Umbilical cord (tissue), 2 donors: ENCODE results near the gene TSPAN18. TPM values are rescaled to one million over a fixed set of nuclear protein-coding genes. Genes with fewer than 3 reads are reported as not detected.
"Not testable (repeated sequence)": the region's sequence is repeated elsewhere in the genome, so short reads cannot be mapped to it uniquely, and the experiment has no call there.

ENCODE experiments used
- DNase-seq: peaks from one replicate; pipeline ENCODE4 v3.0.0-alpha.2; 2015; ENCODE audit warnings: low spot score
- total RNA-seq: library from RNA; depleted of rRNA; stranded (reverse); fragments of >200 nt; gene quantifications from one replicate; pipeline ENCODE4 v1.2.3, GENCODE V29; 2014; ENCODE audit warnings: low replicate concordance; ENCODE audit not compliant: insufficient read depth

Gene TSPAN18
- total RNA-seq, 1 donor from 2014 or later: 20.5 TPM

- peak; percentile 44 for DNase-seq
Measured at GRCh38 chr11:44868455-44869421, 142.0 kb downstream of the TSPAN18 start.

- peak; percentile 81 for DNase-seq
Measured at GRCh38 chr11:44870181-44870580, 143.4 kb downstream of the TSPAN18 start.

GRCh38 chr11:44870615-44871176 lies 143.9 kb downstream of the TSPAN18 start:
- no peak for DNase-seq

- not testable (repeated sequence) for DNase-seq
Measured at GRCh38 chr11:44871682-44872081, 144.9 kb downstream of the TSPAN18 start.

- DNase-seq: no peak
Measured at GRCh38 chr11:44872556-44872955, 145.8 kb downstream of the TSPAN18 start.

GRCh38 chr11:44873537-44873936 lies 146.8 kb downstream of the TSPAN18 start:
- DNase-seq: peak; percentile 56

- DNase-seq: no peak
Measured at GRCh38 chr11:44874284-44874683, 147.5 kb downstream of the TSPAN18 start.

GRCh38 chr11:44875037-44875436 lies 148.3 kb downstream of the TSPAN18 start:
- peak; percentile 58 for DNase-seq

- DNase-seq: no peak
Measured at GRCh38 chr11:44876194-44876723, 149.5 kb downstream of the TSPAN18 start.

GRCh38 chr11:44876906-44877305 lies 150.1 kb downstream of the TSPAN18 start:
- no peak for DNase-seq

GRCh38 chr11:44877571-44878497 lies 151.1 kb downstream of the TSPAN18 start:
- DNase-seq: peak; percentile 69

- DNase-seq: no peak
Measured at GRCh38 chr11:44878711-44879110, 151.9 kb downstream of the TSPAN18 start.

GRCh38 chr11:44879432-44879831 lies 152.7 kb downstream of the TSPAN18 start:
- no peak for DNase-seq

GRCh38 chr11:44880511-44880910 lies 153.7 kb downstream of the TSPAN18 start:
- DNase-seq: no peak

GRCh38 chr11:44880953-44881352 lies 154.2 kb downstream of the TSPAN18 start:
- DNase-seq: no peak

GRCh38 chr11:44883277-44883676 lies 156.5 kb downstream of the TSPAN18 start:
- no peak for DNase-seq

- no peak for DNase-seq
Measured at GRCh38 chr11:44884056-44884455, 157.3 kb downstream of the TSPAN18 start.

- peak; percentile 57 for DNase-seq
Measured at GRCh38 chr11:44885065-44885810, 158.5 kb downstream of the TSPAN18 start.

GRCh38 chr11:44885919-44886789 lies 159.4 kb downstream of the TSPAN18 start:
- DNase-seq: peak; percentile 55

- DNase-seq: peak; percentile 86
Measured at GRCh38 chr11:44886790-44887140, 160.0 kb downstream of the TSPAN18 start.
